ENCODE measurements around the gene TTLL11.

Gene TTLL11

GRCh38 chr9:122106576-122106975 lies 13.5 kb upstream of the TTLL11 start:
- no peak for DNase-seq

DNA sequence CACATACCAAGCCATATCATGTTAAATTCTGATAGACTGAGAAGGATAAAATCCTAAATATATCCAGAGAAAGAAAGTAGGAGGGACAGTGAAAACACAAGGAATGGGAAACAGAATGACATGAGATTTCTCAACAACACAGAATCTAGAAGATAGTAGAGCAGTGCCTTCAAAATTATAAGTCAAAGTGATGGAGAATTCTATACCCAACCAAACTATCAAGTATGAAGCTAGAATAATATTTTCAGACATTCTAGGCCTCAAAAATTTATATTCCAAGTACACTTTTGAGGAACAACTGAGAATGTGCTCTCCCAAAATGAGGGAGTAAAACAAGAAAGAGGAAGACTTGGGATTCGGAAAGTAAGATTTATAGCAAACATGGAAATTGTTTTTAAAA lies 10.9 kb upstream of the TTLL11 start:
- no peak for DNase-seq

DNA sequence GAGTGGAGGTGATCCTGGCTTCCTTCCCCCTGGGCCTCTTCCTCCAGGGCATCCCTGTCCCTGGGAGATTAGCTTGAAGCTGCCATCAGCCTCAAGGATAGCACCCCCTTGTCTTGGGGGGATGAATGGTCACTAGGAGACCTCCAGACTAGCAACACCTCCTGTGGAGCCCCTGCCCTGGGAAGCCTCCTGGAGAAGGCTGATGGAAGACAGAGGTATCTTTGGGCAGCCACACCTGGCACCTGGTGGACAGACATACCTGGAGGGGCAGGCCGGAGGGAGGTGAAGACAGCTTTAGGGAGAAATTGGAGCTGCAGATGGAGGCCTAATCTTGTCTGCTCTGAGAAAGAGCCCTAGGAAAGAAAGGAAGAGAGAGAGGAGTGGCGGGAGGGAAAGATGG lies 9.0 kb upstream of the TTLL11 start:
- no peak for DNase-seq

- no peak for DNase-seq
Observed at GRCh38 chr9:122100756-122101155, 7.6 kb upstream of the TTLL11 start.

- peak; percentile 26 for DNase-seq
Observed at GRCh38 chr9:122099271-122099869, 6.3 kb upstream of the TTLL11 start.

DNA sequence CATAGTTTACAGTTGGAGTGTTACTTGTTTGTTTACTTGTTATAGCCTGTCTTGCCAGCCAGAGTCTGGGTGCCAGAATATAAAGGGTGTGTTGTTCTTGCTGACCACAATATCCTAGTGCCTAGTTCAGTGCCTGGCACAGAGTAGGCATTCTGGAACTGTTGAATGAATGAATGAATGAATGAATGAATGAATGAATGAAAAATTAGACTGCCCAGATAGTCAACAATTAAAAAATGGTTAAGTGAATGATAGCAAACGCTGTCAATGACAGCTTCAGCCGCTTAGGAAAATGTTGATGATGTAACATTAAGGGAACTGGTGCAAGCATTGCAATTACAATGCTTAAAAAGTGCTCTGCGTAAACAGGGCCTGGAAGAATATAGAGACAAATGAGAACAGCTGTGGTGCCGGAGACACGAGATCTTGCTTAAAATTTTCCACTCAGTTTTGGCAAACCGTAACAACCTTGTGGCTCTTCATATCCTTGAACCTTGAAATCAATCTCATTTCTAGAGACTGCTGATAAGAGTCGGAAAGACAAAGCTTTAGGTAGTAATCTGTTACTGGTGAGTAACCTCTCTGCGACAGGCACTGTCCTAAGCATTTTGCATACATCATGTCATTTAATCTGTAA lies 4.7 kb upstream of the TTLL11 start:
- DNase-seq, result no peak

DNA sequence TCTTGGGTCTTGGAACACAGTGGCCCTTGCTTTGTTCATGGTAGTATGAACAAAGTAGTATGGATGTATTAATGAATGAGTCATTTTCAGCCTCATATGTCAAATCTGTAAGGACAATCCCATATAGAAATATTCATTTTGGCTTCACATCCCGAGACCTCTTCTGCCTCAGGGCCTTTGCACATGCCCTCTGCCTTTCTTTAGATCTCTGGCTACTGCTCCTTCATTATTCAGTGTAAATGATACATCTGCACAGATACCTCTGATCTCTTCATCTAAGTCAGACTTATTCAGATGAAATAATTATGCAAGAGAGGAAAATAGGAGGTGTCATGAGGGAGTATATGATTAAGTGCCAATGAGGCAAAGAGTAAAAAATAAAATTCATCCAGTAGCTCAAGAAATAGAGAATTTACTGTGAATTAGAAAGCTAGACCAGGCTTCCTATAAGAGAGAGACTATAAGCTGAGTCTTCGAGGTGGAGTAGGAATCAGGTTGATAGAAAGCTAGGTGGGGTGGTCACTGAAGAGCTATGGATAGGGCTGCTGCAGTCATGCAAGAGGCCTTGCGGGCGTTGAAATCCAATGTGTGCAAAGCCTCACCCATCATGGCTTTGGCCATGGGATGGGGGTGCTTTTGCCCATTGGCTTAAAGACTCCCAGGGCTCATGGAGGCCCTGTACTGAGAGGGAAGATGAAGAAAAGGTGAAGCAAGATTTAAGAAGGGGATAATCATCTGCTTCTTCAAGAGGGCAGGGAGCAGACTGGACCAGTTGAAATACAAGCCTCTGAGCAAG lies 3.7 kb upstream of the TTLL11 start:
- no peak for DNase-seq

DNA sequence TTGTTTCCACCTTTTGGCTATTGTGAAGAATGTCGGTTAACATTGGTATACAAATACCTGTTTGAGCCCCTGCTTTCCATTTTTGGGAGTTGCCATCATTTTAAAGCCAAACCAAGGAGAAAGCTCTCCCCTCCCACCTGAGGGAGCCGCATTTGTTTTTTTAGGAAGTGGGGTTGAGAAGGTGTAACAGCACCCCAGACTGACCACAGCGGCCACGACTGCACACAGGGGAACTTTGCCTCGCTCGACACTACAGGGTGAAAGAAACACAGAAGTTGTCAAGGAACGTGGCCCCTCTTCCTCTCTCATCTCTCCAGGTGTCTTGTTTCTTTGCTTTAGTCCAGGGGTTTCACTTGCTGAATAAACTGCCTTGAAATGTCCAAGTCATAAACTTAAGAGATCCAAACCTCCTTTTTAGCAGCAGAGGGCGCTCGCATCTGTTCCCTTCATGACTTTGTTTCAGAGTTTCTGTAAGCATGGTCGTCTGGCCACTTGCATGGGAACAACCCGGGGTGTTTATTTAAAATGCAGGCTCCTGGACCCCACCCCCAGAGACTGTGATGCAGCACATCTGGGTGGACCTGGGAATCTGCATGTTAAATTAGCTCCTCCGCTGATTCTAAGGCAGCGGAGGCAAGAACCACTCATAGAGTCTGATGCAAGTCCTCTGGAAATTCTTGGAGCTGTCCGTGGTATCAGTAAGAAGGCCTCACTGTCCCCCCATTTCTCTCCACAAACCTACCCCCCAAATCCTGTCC lies 2.1 kb upstream of the TTLL11 start:
- no peak for DNase-seq

DNA sequence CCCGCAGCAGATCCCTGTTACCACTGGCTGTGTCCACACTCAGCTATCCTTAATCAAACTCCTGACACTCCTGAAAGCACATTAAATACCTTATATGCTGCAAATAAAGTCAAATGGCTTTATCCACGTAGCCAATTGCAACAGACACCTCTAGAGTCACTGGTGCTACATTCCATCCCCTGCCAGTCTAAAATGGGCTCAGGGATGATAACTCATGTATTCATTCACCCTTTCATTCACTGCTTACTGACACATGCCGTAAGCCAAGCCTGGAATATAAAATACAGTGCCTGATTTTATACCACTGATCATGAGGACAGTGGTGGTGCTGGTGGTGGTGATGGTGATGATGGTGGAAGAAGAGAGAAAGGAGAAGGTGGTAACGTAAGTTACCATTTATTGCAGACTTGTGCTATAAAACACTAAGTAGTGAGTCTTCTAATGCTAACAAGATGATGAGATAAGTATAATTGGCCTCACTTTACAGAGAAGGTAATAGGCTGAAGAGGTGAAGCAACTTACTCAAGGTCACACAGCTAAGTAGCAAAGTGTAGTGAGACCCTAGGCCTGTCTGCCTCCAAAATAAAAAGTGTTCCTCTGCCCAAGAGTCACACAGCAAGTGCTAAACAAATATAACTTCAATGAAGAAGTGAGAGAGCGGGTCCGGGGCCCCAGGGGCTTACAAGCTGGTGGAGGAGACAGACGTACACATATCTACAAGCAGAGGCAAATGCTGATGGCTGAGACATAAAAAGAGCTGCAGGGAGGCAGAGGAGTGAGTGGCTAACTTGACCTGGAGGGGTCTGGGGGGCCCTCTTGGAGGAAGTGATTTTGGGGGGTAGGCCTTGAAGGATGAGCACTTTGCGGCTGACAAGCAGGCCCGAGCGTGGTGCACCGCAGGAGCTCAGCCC lies 1.2 kb downstream of the TTLL11 start:
- DNase-seq, result no peak

GRCh38 chr9:122090981-122091380 lies 2.1 kb downstream of the TTLL11 start:
- no peak for DNase-seq

GRCh38 chr9:122090287-122090883 lies 2.7 kb downstream of the TTLL11 start:
- DNase-seq, result no peak

DNA sequence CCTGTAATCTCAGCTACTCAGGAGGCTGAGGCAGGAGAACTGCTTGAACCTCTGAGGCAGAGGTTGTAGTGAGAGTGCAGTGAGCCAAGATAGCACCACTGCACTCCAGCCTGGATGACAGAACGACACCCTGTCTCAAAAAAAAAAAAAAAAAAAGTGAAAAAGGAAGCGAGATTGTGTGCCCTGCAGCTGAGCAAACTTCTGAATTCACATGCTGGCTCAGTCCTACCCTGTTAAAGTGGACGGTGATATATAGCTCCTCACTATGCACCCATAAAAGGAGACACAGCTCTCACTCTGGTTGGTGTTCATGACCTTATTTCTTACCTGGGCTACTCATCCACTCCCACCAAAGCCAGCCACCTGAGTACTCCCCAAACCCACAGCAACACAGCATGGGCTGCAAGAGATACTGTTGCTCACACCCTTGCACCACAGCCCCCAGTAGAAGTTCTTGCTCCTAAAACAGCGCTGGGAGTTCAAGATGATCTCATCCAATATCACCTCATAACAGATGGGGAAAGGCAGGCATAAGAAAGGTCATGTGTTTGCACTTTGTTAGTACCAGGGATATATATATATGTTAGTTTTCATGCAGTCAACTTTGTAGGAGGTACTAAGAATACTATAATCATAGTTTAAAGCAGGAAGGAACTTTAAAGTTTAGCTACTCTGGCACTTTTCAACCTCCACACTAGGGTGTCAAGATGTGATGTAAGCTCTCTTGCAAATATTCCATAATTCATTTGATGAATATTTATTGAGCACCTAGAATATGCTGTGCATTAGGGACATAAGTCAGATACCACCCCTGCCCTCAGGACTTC lies 4.0 kb downstream of the TTLL11 start:
- DNase-seq, result no peak

GRCh38 chr9:122087406-122088200 lies 5.5 kb downstream of the TTLL11 start:
- no peak for DNase-seq

GRCh38 chr9:122086873-122087272 lies 6.2 kb downstream of the TTLL11 start:
- DNase-seq, result no peak

DNA sequence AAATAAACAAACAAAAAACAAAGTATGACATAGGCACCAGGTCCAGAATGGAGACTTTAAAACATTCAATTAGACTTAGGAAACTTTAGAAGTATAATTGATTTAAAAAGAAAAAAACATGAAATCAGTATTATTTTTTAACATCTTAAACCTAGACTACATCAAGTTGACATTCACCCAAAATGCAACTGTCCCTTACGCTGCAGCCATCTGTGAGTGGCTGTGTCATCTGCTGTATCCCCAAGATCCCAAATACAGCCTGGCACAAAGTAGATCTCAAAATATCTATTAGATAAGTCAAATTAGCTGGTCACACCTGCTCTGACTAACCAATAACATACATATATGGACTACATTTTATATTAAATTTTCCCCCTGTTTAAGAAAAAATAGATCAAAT lies 7.8 kb downstream of the TTLL11 start:
- DNase-seq, result no peak

- no peak for DNase-seq
Observed at GRCh38 chr9:122084026-122084675, 9.0 kb downstream of the TTLL11 start.

DNA sequence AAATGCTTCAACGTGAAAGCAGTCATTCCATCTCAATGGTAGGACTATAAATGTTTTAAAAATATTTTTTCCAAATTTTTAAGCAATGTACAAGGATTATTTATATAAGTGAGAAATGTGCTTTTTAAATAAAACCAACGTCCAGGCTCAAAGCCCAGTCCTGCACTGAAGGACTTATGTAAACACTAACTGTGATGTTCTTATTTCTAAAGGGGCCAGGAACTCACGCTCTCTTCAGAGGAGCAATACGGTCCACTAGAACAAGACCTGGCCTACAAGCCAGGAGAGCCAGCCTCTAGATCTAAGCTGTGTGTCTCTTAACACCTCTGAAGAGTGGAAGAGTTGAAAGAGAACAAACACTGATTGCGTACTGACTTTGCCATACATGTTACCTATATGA lies 12.1 kb downstream of the TTLL11 start:
- no peak for DNase-seq

DNA sequence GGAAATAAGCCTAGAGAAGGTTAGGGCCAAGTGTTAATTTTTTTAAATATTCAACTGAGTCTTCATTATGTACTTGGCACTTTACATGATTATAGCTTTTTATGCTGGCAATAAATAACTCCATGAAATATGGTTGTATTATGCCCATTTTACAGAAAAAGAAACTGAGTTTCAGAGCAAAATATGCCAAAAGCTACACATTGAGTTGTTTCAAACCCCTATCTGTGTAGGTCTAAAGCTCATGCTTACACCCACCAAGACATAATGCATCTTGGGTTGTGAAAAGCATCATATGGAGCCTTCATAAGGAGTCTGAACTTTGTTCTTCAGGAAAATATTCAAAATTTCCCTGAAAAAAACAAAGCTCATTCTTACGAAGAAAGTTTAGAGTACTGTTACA lies 14.6 kb downstream of the TTLL11 start:
- no peak for DNase-seq

DNA sequence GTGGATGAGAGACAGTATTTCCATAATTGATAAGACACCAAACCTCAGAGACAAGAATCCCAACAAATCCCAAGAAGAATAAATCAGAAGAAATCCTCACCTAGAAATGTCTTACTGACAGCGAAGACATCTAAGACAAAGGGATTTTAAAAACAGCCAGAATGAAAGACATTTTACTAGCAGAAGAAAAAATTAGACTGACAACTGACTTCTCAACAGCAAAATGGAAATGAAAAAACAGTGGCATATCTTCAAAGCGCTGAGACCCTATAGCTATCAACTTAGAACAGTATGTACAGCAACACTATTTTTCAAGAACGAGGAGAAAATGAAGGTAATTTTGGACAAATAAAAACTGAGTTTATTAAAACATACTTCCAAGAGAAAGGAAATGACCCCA lies 16.3 kb downstream of the TTLL11 start:
- DNase-seq, result no peak

GRCh38 chr9:122076117-122076516 lies 17.0 kb downstream of the TTLL11 start:
- no peak for DNase-seq
